HG03469 (cell line): ENCODE measurements around the gene LMTK2.
"Not testable (repeated sequence)": the region's sequence is repeated elsewhere in the genome, so short reads cannot be mapped to it uniquely, and the experiment has no call there.

Source experiments
- ATAC-seq: cut with Tn5 transposase; IDR thresholded peaks from one replicate; pipeline ENCODE4 v1.9.1; 2021; ENCODE audit warnings: mild to moderate bottlenecking, moderate library complexity, moderate number of reproducible peaks; ENCODE audit not compliant: unreplicated experiment

LMTK2 gene

GRCh38 chr7:98215561-98216495, 109.2 kb downstream of the LMTK2 start:
- no peak for ATAC-seq

DNA sequence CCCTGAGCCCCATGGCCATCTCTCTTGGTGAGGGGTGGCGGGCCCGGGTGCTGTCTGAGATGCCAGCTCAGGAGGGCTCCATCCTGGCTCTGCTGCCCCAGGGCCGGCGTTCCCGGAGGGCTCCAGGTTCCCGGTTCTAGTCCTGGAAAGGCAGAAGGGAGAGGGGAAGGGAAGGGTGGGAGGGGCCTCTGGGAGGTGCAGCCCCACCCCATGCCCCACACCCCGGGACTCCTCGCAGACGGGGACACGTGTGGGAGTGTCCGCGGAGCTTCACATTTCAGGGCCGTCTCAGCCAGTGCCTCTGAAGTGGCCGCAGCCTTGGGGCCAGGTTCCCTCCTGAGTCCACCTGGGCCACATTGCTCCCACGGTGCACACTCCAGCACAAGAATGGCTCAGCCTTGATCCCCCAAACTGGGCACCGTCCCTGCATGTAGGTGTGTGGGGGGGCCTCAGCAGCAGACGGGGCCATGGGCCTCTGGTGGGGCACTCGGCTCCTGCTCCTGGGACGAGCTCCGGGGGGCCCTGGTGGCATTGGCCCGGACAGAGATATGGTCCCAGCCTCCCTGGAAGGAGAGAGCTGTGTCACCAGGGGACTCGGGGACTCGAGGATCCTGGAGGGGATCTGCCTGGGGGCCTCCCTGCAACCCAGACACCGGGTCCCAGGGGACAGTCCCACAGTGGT, 110.4 kb downstream of the LMTK2 start:
- ATAC-seq = no peak

- no peak for ATAC-seq
These were observed 111.2 kb downstream of the LMTK2 start for GRCh38 chr7:98217623-98218582.

GRCh38 chr7:98219382-98219781, 112.7 kb downstream of the LMTK2 start:
- not testable (repeated sequence) for ATAC-seq

DNA sequence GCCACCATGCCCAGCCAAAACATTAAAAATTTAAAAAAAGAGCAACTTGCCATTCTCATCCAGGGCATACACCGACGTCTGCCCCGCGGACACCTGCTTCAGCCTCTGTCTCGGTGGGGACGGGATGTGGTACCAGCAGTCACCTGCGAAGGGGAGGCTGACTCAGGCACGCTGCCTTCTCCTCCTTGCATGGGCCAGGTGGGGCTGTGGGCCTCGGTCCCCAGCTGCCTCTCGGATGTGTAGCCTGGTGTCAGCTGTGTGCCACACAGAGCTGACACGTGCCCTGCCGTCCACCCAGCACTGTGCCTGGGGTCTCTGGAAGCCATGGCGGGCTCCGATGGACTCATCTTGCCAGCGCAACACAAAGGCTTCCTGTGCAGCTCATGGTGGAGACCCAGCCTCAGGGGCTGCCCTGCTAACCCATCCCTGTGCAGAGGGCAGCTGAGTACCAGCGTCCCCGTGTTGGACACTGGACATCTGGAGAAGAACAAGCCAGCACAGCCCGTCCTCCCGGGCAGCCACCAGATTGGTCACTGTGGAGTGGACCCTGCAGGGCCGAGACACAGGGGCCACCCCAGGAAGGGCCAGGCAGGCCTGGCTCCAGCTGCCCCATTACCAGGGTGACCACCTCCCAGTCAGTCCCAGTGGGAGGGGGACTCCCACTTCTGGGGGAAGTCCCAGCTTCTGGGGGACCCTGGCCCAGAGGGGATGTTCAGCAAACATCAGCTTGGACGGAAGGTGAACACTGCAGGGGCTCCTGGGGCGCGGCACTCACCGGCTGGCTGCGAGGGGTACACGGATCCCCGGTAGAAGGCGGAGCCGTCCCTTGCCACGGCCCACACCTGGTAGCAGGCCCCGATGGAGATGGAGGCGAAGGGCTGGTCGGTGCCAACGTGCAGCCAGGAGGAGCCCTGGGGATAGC, 115.2 kb downstream of the LMTK2 start:
- no peak for ATAC-seq

GRCh38 chr7:98222533-98223195, 116.0 kb downstream of the LMTK2 start:
- no peak for ATAC-seq

DNA sequence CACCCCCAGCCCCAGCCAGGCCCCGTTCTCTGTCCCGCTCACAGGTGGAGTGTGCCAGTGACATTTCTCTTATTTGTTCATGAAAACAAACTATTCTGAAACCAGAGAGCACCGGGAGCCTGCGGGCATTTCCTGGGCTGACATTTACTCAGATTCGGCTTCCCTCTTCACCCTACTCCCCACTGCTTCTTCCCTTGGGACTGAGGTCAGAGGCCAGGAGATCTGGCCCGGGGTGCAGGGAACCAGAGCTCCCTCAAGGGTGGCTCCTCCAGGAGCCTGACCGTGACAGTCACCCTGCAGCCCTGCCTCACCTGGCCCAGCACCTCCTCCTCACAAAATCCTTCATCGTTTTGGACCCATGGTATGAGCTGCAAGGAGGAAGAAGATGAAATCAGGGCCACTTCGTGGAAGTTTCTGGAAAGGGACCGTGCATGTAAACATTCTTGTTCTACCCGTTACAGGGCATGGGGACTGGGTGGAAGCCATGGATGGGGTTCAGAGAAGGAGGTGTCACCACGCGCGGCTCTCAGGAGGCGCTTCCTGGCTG, 116.8 kb downstream of the LMTK2 start:
- no peak for ATAC-seq

GRCh38 chr7:98223898-98224700, 117.4 kb downstream of the LMTK2 start:
- no peak for ATAC-seq

DNA sequence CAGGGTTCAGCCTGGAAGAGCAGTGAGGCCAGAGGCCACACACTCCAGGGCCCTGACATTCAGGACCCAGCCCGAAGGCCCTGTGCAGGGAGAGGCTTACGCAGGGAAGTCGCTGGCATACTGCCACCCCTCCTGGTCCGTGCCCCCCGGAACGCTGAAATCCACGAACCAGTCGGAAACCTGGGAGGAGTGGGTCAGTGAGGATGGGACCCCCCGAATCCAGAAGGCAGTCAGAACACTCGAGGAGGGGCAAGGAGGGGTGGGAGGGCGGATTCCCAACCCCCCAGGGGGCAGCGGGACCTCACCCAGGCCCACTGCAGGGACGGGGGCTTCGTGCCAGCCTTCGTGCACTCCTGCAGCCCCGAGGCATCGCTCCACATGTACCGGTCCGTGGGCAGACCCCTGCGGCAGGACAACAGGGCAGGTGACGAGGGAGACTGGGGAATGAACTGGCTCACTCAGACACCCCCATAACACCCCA, 118.1 kb downstream of the LMTK2 start:
- no peak for ATAC-seq

DNA sequence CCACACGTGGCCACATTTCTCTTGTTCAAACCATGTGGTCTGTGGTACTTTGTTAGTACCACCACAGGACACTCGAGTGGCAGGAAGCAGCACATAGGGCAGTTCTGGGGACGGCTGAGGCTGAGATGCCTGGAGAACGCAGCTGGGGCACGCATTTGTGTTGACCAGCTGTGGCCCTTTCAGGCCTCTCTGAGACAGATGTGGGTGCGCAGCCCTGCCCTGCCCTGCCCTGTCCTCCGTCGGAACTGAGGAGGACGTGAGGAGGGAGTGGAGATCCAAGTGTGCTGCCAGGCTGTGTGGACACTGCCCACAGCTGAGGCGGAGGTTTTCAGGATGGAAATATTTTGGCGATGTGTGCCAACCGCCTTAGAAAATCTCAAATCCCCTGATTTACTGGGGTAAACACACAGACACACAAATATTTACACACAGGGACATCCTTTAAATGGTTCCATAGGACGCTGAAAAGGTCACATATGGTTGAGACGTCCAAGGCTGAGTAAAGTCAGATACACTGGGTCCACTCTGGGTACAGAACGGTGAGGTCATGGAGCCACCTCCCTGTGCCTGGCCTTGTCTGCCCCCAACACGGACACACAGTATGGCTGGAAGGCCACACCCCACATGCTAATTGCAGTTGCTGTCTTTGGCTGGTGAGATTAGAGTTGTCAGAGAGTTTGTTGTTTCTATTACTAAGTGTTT, 119.4 kb downstream of the LMTK2 start:
- no peak for ATAC-seq

DNA sequence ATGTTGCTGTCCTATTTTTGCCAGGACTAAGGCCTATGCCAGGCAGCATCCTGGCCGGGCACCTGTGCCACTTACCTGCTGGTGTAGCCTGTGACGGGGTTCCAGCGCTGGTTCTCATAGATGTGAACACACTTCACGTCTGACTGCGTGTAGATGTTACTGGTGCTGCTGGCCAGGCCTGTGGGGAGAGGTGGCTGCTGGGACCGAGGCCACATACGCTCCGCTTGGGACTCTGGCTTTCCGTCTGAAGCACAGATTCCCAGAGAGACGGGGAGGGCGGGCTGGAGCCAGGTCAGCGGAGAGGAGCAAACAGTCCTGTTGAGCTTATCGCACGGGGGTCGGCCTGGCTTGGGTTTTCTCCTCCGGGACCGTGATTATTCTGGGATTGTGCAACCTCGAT, 121.3 kb downstream of the LMTK2 start:
- no peak for ATAC-seq

GRCh38 chr7:98228801-98229200, 122.1 kb downstream of the LMTK2 start:
- no peak for ATAC-seq

- ATAC-seq = no peak
These were observed 122.8 kb downstream of the LMTK2 start for GRCh38 chr7:98229441-98229840.

DNA sequence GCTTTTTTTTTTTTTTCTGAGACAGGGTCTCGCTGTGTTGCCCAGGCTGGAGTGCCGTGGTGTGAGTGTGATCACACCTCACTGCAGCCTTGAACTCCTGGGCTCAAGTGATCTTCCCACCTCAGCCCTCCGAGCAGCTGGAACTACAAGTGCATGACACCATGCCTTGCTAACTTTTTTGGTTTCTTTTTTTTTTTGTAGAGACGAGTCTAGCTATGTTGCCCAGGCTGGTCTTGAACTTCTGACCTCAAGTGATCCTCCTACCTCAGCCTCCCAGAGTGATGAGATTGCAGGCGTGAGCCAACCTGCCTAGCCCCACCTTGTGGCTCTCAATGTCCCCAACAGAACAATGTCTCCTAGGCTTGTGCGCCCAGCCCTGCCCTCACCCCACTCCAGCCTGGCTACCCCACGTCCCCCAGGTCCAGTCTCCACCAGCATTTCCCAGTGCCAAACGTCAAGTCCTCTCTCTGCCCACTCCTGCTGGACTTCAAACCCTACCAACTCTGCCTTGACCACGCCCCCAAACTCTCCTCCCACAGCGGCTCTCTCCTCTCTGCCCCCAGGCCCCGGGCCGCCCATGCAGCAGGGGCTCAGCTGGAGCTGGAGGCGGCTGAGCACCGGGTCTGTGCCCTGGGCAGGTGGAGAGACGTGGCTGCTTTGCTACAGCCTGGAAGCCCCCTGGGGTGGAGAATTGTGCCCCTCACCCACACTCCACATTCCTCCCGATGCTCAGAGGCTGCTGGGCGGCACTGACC, 123.5 kb downstream of the LMTK2 start:
- no peak for ATAC-seq

- no peak for ATAC-seq
These were observed 124.2 kb downstream of the LMTK2 start for GRCh38 chr7:98230746-98231471.
